ENCODE measurements around the gene PCDHB1.

GRCh38 chr5:141001446-141001843, 49.7 kb upstream of the PCDHB1 start:
- no peak for TF ChIP-seq EZH2phosphoT487 (IDR thresholded peaks at IDR 0.05; ENCODE audit: borderline replicate concordance)
- no peak for TF ChIP-seq MAX (IDR thresholded peaks at IDR 0.05)
- no peak for TF ChIP-seq CBX3 (IDR thresholded peaks at IDR 0.05; ENCODE audit: low read depth)
- TF ChIP-seq CTCF (IDR thresholded peaks at IDR 0.05 in 2 of 3, conservative IDR thresholded peaks at IDR 0.05 in 1 of 3; ENCODE audit: borderline replicate concordance in 1 of 3, insufficient read depth in 1 of 3, low read depth in 2 of 3, low read length in 2 of 3) = no peak
